GM13977 (cell line): Measurements from ENCODE around the gene ZBED4.

Experiments
- DNase-seq: peaks from one replicate; pipeline ENCODE4 v3.0.0; 2012; ENCODE audit warnings: low spot score
- CTCF ChIP-seq: IDR thresholded peaks from 2 replicates; pipeline ENCODE4 v1.5.1; 2012; ENCODE audit warnings: mild to moderate bottlenecking, control low read depth; ENCODE audit not compliant: insufficient read depth; ENCODE audit errors: extremely low read depth, missing control alignments
- in situ Hi-C: fragments of 300-500 bp; cut with MboI; formaldehyde crosslinking; loops from one replicate; pipeline ENCODE4 v1.12.0; 2022; ENCODE audit warnings: low sequenced_read_pairs, low pct_unique_long_range_greater_than_20kb, mixed read lengths, inconsistent platforms; ENCODE audit not compliant: unreplicated experiment

The ZBED4 gene

GRCh38 chr22:49884503-49885260 lies 31.0 kb downstream of the ZBED4 start:
- TF ChIP-seq CTCF, result no peak

GRCh38 chr22:49885281-49885680 lies 31.6 kb downstream of the ZBED4 start:
- no peak for DNase-seq
- no peak for TF ChIP-seq CTCF
- in situ Hi-C loops, result no loop called here

More at GRCh38 chr22:49884503-49885260, 31.0 kb downstream of the ZBED4 start:
- no peak for DNase-seq
- in situ Hi-C loops, result no loop called here

GRCh38 chr22:49885881-49886280 lies 32.2 kb downstream of the ZBED4 start:
- DNase-seq, result no peak

GRCh38 chr22:49886346-49887063 lies 32.9 kb downstream of the ZBED4 start:
- no peak for TF ChIP-seq CTCF
- no peak for DNase-seq
- in situ Hi-C loops, result no loop called here

More at GRCh38 chr22:49885881-49886280, 32.2 kb downstream of the ZBED4 start:
- no peak for TF ChIP-seq CTCF
- in situ Hi-C loops, result no loop called here

GRCh38 chr22:49887064-49887451 lies 33.4 kb downstream of the ZBED4 start:
- no peak for DNase-seq
- in situ Hi-C loops, result no loop called here
- TF ChIP-seq CTCF, result no peak

GRCh38 chr22:49887702-49888101 lies 34.1 kb downstream of the ZBED4 start:
- DNase-seq, result no peak
- in situ Hi-C loops, result no loop called here
- TF ChIP-seq CTCF, result no peak
